K562 (cell line): ENCODE results near the gene FMC1. TPM values are rescaled to one million over a fixed set of nuclear protein-coding genes. Genes with fewer than 3 reads are reported as not detected.

Experiments used
- DPF2 ChIP-seq: fragments of 450-650 bp; IDR thresholded peaks from 2 replicates; pipeline ENCODE4 v1.6.1; 2016
- E2F3 ChIP-seq: fragments of 250-450 bp; sonication (Bioruptor Pico); IDR thresholded peaks from 2 replicates; pipeline ENCODE4 v1.4.0; 2020; ENCODE audit warnings: mild to moderate bottlenecking
- FOSL1 ChIP-seq: fragments of 200-800 bp; sonication (Bioruptor generic); conservative IDR thresholded peaks from 2 replicates; pipeline ENCODE4 v1.6.1; 2016; ENCODE audit warnings: missing genetic modification characterization, missing compliant biosample characterization
- MTA2 ChIP-seq: fragments of 450-650 bp; IDR thresholded peaks from 2 replicates; pipeline ENCODE4 v1.6.1; 2016; ENCODE audit warnings: low read depth
- NONO ChIP-seq, 2 experiments: fragments of 200-400 bp in 1 of 2; fragments of 450-650 bp in 1 of 2; formaldehyde crosslinking in 1 of 2; IDR thresholded peaks; 2 replicates each; pipeline ENCODE4 v1.6.1; 2017; ENCODE audit warnings: low read depth in 2 of 2, mild to moderate bottlenecking in 2 of 2, moderate library complexity in 2 of 2, low read length in 1 of 2
- RB1 ChIP-seq: fragments of 450-650 bp; IDR thresholded peaks from 2 replicates; pipeline ENCODE4 v1.6.1; 2017; ENCODE audit warnings: low read depth, mild to moderate bottlenecking
- TCF7 ChIP-seq: sonication (generic); IDR thresholded peaks from 2 replicates; pipeline ENCODE4 v1.6.1; 2016; ENCODE audit warnings: antibody characterized with exemption, borderline replicate concordance
- polyA plus RNA-seq, 8 experiments: library from polyadenylated mRNA; depleted of rRNA in 4 of 8; stranded (reverse) in 5 of 8; unstranded in 3 of 8; fragments of >200 nt; fragmentation: Nextera tagmentation in 2 of 8; fragmentation: Illumina TruSeq in 1 of 8; extraction: Ambion mirVana in 2 of 8; extraction: Trizol in 1 of 8; gene quantifications; 2 replicates each; pipeline versions ENCODE4 v1.2.1 to v1.2.3, GENCODE V29; 2011 to 2014; ENCODE audit warnings: inconsistent platforms in 1 of 8, missing spikeins in 1 of 8
- total RNA-seq, 7 experiments: library from RNA; depleted of rRNA in 6 of 7; stranded (reverse); fragments of >200 nt in 6 of 7; fragmentation: Illumina TruSeq in 2 of 7; extraction: Trizol in 2 of 7; gene quantifications; 2 replicates each; pipeline versions ENCODE4 v1.2.1 to v1.2.3, GENCODE V29; 2011 to 2021; ENCODE audit warnings: low replicate concordance in 1 of 7
- TF ChIP-seq, protein P1 (sequence below): fragments of 250-450 bp; sonication (Bioruptor Pico); IDR thresholded peaks from 2 replicates; pipeline ENCODE4 v1.8.0; 2022; ENCODE audit warnings: moderate library complexity, mild to moderate bottlenecking, inconsistent platforms
- TF ChIP-seq, protein P2 (sequence below): fragments of 250-450 bp; sonication (Bioruptor Pico); IDR thresholded peaks from 2 replicates; pipeline ENCODE4 v1.9.0; 2021; ENCODE audit warnings: mild to moderate bottlenecking
- TF ChIP-seq, protein P3 (sequence below), 2 experiments: fragments of 450-650 bp in 1 of 2; sonication (generic) in 1 of 2; formaldehyde crosslinking in 1 of 2; IDR thresholded peaks; 2 replicates each; pipeline versions ENCODE4 v1.7.1 to v1.9.0; 2016 to 2022; ENCODE audit warnings: inconsistent platforms in 1 of 2, mild to moderate bottlenecking in 1 of 2, missing genetic modification reagents in 1 of 2
- TF ChIP-seq, protein P4 (sequence below): fragments of 250-450 bp; sonication (Bioruptor Pico); IDR thresholded peaks from 2 replicates; pipeline ENCODE4 v1.8.0; 2022; ENCODE audit warnings: inconsistent platforms, mild to moderate bottlenecking, moderate library complexity, borderline replicate concordance
- TF ChIP-seq, protein P5 (sequence below): sonication (generic); formaldehyde crosslinking; IDR thresholded peaks from 2 replicates; pipeline ENCODE4 v1.8.1; 2023; ENCODE audit warnings: mild to moderate bottlenecking, missing genetic modification reagents, moderate library complexity

The FMC1 gene
- total and polyA plus RNA-seq, 9 of the 15 experiments (the other 6 are each of a cell fraction or from before 2014, with no cell fraction given) = 14.0 to 116 (median 29.0) TPM

DNA sequence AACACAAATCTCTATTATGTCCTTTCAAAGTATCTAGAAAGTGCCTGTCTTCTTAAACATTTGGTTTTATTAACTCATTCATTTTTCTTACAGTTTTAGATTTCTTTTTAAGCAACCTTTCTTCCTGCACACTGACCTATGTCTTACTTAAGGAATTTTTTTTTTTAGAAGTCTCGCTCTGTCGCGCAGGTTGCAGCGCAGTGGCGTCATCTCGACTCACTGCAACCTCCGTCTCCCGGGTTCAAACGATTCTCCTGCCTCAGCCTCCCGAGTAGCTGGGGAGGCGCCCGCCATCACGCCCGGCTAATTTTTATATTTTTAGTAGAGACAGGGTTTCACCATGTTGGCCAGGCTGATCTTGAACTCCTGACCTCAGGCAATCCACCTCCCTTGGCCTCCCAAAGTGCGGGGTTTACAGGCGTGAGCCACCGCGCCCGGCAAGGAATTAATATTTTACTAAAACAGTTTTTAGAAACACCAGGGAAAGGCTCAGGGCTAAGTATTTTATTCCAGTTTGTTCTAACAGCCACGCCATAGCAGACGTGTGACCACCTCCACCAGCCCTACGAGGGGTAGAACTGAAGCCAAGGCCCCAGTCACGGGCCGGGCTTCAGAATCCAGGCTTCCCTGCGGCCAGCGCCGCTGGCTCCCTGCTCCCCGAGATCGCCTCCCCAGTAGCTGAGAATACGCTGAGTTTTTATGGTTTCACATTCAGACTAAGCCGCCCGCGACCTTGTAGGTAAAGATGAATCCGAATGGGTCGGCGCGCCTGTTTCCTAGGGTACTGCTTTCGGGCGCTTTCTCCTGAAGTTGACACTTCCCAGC lies 17.6 kb downstream of the FMC1 start (continued):
- TF ChIP-seq, protein P1, sequence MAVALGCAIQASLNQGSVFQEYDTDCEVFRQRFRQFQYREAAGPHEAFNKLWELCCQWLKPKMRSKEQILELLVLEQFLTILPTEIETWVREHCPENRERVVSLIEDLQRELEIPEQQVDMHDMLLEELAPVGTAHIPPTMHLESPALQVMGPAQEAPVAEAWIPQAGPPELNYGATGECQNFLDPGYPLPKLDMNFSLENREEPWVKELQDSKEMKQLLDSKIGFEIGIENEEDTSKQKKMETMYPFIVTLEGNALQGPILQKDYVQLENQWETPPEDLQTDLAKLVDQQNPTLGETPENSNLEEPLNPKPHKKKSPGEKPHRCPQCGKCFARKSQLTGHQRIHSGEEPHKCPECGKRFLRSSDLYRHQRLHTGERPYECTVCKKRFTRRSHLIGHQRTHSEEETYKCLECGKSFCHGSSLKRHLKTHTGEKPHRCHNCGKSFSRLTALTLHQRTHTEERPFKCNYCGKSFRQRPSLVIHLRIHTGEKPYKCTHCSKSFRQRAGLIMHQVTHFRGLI (CRISPR knock-in tag) = 0 out of 2 replicates have a peak, but pooled peaks have one; percentile 5
- TF ChIP-seq MTA2 (no peak), DPF2 (peak; percentile 11; the same call in 1 of the 2 replicates), RB1 (no peak), FOSL1 (tag) (peak; percentile 10; the same call in 1 of the 2 replicates), E2F3 (no peak), TCF7 (no peak), NONO (IDR thresholded peaks at IDR 0.05; ENCODE audit: low read depth in 2 of 2, low read length in 1 of 2) (0 out of 4 replicates have a peak, but pooled peaks of 1 of the 2 experiments have one; percentile 9)
- TF ChIP-seq, protein P2, sequence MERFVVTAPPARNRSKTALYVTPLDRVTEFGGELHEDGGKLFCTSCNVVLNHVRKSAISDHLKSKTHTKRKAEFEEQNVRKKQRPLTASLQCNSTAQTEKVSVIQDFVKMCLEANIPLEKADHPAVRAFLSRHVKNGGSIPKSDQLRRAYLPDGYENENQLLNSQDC (CRISPR knock-in tag) = 0 out of 2 replicates have a peak, but pooled peaks have one; percentile 71
- TF ChIP-seq, protein P3, sequence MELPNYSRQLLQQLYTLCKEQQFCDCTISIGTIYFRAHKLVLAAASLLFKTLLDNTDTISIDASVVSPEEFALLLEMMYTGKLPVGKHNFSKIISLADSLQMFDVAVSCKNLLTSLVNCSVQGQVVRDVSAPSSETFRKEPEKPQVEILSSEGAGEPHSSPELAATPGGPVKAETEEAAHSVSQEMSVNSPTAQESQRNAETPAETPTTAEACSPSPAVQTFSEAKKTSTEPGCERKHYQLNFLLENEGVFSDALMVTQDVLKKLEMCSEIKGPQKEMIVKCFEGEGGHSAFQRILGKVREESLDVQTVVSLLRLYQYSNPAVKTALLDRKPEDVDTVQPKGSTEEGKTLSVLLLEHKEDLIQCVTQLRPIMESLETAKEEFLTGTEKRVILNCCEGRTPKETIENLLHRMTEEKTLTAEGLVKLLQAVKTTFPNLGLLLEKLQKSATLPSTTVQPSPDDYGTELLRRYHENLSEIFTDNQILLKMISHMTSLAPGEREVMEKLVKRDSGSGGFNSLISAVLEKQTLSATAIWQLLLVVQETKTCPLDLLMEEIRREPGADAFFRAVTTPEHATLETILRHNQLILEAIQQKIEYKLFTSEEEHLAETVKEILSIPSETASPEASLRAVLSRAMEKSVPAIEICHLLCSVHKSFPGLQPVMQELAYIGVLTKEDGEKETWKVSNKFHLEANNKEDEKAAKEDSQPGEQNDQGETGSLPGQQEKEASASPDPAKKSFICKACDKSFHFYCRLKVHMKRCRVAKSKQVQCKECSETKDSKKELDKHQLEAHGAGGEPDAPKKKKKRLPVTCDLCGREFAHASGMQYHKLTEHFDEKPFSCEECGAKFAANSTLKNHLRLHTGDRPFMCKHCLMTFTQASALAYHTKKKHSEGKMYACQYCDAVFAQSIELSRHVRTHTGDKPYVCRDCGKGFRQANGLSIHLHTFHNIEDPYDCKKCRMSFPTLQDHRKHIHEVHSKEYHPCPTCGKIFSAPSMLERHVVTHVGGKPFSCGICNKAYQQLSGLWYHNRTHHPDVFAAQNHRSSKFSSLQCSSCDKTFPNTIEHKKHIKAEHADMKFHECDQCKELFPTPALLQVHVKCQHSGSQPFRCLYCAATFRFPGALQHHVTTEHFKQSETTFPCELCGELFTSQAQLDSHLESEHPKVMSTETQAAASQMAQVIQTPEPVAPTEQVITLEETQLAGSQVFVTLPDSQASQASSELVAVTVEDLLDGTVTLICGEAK (IDR thresholded peaks at IDR 0.05) = 0 out of 2 replicates have a peak, but pooled peaks have one; percentile 23
- TF ChIP-seq, protein P3 (CRISPR knock-in tag; IDR thresholded peaks at IDR 0.05) = peak; percentile 12; the same call in 1 of the 2 replicates
- TF ChIP-seq, protein P4, sequence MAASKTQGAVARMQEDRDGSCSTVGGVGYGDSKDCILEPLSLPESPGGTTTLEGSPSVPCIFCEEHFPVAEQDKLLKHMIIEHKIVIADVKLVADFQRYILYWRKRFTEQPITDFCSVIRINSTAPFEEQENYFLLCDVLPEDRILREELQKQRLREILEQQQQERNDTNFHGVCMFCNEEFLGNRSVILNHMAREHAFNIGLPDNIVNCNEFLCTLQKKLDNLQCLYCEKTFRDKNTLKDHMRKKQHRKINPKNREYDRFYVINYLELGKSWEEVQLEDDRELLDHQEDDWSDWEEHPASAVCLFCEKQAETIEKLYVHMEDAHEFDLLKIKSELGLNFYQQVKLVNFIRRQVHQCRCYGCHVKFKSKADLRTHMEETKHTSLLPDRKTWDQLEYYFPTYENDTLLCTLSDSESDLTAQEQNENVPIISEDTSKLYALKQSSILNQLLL (CRISPR knock-in tag) = no peak
- TF ChIP-seq, protein P5, sequence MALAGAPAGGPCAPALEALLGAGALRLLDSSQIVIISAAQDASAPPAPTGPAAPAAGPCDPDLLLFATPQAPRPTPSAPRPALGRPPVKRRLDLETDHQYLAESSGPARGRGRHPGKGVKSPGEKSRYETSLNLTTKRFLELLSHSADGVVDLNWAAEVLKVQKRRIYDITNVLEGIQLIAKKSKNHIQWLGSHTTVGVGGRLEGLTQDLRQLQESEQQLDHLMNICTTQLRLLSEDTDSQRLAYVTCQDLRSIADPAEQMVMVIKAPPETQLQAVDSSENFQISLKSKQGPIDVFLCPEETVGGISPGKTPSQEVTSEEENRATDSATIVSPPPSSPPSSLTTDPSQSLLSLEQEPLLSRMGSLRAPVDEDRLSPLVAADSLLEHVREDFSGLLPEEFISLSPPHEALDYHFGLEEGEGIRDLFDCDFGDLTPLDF (CRISPR knock-in tag) = no peak
